ENCODE results near the gene AHRR.

The AHRR gene

DNA sequence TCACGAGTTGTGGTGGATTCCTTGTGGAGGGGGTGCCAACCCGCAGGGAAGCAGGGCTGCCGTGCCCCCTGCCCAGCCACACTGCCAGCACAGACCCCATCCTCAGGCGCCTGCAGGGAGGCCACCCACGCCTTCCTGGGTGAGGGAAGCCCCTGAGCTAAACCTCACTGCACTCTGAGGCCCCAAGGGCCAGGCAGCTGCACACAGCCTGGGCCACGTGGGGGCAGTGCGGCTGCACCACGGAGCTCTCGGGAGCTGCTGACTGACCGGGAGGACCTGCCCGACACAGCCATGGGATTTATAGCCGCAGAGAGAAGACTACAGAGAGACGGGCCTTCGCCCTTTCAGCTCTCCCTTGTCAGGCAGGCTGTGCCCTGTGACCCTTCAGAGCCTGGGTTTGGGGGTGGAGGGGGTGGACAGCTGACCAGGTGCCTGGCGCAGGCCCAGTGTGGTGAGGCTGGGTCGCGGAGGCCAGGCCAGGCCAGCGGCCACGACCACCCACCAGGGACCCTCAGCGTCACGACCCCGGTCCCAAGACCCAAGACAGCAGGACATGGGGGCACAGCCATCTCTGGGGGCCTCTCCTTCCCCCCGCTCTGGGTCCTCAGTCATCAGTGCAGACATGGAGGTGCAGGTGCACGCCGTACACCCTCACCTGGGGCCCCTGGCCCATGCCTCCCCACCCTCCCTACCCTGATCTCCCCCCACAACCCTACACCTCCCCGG lies 4.3 kb upstream of the AHRR start:
- TF ChIP-seq, protein P1, sequence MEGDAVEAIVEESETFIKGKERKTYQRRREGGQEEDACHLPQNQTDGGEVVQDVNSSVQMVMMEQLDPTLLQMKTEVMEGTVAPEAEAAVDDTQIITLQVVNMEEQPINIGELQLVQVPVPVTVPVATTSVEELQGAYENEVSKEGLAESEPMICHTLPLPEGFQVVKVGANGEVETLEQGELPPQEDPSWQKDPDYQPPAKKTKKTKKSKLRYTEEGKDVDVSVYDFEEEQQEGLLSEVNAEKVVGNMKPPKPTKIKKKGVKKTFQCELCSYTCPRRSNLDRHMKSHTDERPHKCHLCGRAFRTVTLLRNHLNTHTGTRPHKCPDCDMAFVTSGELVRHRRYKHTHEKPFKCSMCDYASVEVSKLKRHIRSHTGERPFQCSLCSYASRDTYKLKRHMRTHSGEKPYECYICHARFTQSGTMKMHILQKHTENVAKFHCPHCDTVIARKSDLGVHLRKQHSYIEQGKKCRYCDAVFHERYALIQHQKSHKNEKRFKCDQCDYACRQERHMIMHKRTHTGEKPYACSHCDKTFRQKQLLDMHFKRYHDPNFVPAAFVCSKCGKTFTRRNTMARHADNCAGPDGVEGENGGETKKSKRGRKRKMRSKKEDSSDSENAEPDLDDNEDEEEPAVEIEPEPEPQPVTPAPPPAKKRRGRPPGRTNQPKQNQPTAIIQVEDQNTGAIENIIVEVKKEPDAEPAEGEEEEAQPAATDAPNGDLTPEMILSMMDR (IDR thresholded peaks at IDR 0.05; ENCODE audit: borderline replicate concordance, insufficient read depth, low read depth, low read length): peak; percentile 96
- no peak overlapping the region for H3K4me3 ChIP-seq (ENCODE audit: low read depth, low read length)

GRCh38 chr5:318341-318897 lies 3.1 kb upstream of the AHRR start:
- TF ChIP-seq, protein P1 (IDR thresholded peaks at IDR 0.05; ENCODE audit: borderline replicate concordance, insufficient read depth, low read depth, low read length): 0 out of 2 replicates have a peak, but pooled peaks have one; percentile 12
- no peak overlapping the region for H3K4me3 ChIP-seq (ENCODE audit: low read depth, low read length)

GRCh38 chr5:318931-319601 lies 2.4 kb upstream of the AHRR start:
- no peak overlapping the region for H3K4me3 ChIP-seq (ENCODE audit: low read depth, low read length)
- TF ChIP-seq, protein P1 (IDR thresholded peaks at IDR 0.05; ENCODE audit: borderline replicate concordance, insufficient read depth, low read depth, low read length): no peak

- peak overlapping the region; percentile 88 for H3K4me3 ChIP-seq (ENCODE audit: low read depth, low read length)
- TF ChIP-seq, protein P1 (IDR thresholded peaks at IDR 0.05; ENCODE audit: borderline replicate concordance, insufficient read depth, low read depth, low read length): no peak
Measured at GRCh38 chr5:320524-321229, 837 bp upstream of the AHRR start.

DNA sequence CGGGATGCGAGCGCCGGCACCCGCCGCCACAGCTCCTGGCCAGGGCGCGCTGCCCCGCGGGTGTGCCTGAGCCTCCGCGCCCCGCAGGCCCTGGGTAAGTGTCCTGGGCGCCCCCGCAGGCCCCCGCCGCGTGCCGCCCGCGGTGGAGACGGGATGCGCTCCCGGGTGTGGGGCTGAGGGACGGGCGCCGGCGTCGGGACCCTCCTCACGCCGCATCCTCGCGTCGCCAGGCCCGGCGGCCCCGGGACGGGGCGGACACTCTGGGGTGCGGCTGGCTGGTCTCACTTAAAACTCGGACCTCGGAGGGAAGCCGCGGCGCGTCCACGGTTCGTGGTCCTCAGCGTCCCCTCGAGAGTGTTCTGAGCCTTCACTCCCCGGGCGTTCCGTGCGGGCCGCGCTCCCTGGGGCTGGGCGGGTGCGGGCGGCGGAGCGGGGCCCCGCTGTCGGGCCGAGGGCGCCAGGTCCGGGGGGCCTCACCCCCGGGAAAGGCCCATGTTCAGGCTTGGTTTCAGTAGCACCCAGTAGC lies 275 bp downstream of the AHRR start:
- peak overlapping the region; percentile 88 for H3K4me3 ChIP-seq (ENCODE audit: low read depth, low read length)
- TF ChIP-seq, protein P1 (IDR thresholded peaks at IDR 0.05; ENCODE audit: borderline replicate concordance, insufficient read depth, low read depth, low read length): no peak

GRCh38 chr5:322281-322941 lies 897 bp downstream of the AHRR start:
- TF ChIP-seq, protein P1 (IDR thresholded peaks at IDR 0.05; ENCODE audit: borderline replicate concordance, insufficient read depth, low read depth, low read length): no peak
- peak overlapping the region; percentile 88 for H3K4me3 ChIP-seq (ENCODE audit: low read depth, low read length)
